HG03108 (cell line): Measurements from ENCODE around the gene KCNMA1.

Source experiments
- ATAC-seq: cut with Tn5 transposase; IDR thresholded peaks from one replicate; pipeline ENCODE4 v1.9.1; 2021; ENCODE audit warnings: moderate library complexity; ENCODE audit not compliant: unreplicated experiment

KCNMA1 gene

GRCh38 chr10:77146712-77147336, 490.8 kb downstream of the KCNMA1 start:
- ATAC-seq = no peak

GRCh38 chr10:77144656-77145055, 493.0 kb downstream of the KCNMA1 start:
- no peak for ATAC-seq

GRCh38 chr10:77139252-77140160, 498.1 kb downstream of the KCNMA1 start:
- no peak for ATAC-seq

- no peak for ATAC-seq
Observed at GRCh38 chr10:77138541-77138940, 499.1 kb downstream of the KCNMA1 start.

- no peak for ATAC-seq
Observed at GRCh38 chr10:77135555-77135954, 502.1 kb downstream of the KCNMA1 start.

DNA sequence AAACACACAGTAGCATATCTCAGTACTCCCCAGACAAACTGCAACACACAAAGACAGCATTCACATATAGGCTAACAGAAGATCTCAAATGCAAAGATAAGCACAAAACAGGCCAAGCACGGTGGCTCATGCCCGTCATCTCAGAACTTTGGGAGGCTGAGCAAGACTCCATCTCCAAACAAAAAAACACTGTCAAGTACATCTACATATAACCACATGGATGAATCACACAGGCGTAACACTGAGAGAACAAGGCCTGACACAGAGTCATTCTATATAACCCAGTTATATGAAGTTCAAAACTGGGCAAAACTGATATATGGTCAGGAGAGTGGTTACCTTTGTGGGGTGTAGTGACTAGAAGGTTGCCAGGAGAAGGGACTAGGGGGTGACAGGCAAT, 506.4 kb downstream of the KCNMA1 start:
- no peak for ATAC-seq

- ATAC-seq = no peak
Observed at GRCh38 chr10:77127243-77127642, 510.4 kb downstream of the KCNMA1 start.

- ATAC-seq = no peak
Observed at GRCh38 chr10:77125231-77125630, 512.4 kb downstream of the KCNMA1 start.

DNA sequence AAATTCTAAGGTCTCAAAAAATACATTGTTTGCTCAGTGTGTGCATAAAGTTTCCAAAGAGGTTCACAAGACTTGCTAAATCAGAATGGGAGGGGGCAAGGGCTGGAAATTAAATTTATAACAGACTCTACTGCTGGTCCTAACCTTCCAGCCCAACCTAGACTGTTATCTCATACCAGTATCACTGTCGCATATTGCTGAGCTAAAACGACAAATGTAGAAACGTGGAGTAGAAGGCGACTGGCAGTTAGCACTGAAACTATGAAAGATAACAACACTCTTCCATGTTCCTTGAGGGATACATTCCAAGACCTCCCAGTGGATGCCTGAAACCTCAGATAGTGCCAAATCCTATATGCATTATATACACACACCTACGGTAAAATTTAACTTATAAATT, 514.3 kb downstream of the KCNMA1 start:
- no peak for ATAC-seq

GRCh38 chr10:77121829-77122228, 515.8 kb downstream of the KCNMA1 start:
- ATAC-seq = no peak

DNA sequence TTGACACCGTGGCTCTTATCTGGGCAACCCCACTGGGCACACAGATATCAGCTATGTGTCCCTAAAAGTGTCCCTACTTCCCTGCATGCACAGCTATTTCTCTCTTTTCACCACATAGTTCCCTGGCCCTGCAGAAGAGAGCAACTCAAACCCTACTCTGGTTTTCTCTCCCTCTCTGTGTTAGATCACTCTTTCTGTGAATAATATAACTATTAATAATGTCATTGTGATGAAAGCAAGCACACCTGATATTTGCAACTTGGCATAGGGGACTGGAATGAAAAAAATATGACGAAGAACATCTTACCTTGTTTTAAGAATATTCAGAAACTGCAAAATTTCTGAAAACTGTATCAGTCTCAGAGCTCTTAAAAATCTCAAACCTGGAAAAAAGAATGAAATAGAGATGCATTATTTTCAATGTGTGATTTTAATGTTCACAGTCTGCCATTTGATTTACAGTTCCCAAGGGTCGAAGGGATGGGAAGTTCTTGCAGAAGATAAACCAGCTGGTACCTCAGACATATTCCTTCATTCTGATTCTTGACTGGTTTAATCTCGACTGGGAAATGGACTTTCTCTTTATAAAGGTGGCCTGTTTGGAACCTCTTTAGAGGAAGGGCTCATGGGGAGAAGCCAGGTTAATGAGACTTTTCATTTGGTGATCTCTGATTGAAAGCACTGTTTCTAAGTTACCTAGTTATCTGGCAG, 516.8 kb downstream of the KCNMA1 start:
- no peak for ATAC-seq

GRCh38 chr10:77120012-77120411, 517.6 kb downstream of the KCNMA1 start:
- ATAC-seq = no peak

DNA sequence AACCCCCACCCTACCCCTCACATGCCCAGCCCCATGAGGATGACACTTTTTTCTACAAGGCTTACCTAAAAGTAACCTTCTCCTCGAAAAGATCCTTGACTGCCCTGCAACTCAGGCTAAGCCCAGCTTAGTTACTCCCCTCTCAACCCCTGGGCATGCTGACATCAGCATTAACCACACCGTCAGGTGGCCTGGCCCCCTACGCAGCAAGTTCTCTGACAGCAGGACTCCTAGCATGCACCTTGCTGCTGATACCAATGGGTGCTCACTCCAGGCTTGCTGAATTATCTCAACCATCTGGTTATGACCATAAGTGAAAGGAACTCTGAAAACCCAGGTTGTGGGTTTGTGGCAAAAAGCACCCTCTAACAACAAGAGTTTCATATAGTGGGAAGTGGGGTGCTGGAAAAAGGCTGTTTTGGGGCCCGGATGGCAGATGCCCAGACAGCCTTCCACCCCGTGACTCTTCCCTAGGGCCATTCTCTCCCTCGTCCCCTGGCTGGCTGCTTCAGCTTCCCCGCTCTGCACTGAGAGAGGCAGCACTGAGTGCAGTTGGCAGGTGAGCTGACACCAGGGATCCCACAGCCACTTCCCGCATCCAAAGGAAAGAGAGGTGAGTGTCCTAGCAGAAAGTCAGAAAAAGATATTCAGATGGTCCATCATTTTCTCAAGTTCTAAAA, 518.9 kb downstream of the KCNMA1 start:
- no peak for ATAC-seq

DNA sequence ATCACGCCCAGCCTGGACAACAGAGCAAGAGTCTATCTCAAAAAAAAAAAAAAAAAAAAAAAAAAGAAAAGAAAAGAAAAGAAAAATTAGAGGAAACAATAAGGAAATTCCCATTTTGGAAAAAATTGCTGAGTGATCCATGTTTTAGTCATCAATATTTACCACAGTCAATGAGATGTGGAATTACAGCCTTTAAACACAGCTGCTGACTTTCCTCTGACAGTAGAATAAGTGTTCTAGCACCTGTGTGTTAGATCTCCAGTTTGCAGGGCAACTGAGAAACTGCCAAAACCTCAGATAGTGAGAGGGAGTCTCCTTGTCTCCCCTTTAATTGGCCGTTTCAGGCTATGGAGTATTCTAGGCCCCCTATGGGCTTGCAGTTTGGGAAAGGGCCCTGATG, 520.1 kb downstream of the KCNMA1 start:
- no peak for ATAC-seq

DNA sequence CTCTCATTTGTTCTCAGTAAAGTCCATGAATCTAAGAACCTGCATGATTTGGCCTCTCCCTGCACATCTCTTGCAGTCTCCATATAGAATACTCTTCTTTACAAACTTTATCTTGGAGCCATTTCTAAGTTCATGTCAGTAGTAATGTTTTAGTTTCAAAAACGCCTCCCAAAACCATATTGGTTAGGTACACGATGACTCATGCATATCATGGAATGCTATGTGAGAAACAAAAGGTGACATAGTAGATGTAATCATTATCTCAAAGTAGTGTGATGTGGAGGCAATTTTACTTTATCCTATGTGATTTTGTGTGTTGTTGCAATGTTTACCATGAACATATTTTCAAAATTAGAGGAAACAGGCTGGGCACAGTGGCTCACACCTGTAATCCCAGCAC, 520.7 kb downstream of the KCNMA1 start:
- no peak for ATAC-seq

- no peak for ATAC-seq
Observed at GRCh38 chr10:77114181-77114821, 523.3 kb downstream of the KCNMA1 start.

DNA sequence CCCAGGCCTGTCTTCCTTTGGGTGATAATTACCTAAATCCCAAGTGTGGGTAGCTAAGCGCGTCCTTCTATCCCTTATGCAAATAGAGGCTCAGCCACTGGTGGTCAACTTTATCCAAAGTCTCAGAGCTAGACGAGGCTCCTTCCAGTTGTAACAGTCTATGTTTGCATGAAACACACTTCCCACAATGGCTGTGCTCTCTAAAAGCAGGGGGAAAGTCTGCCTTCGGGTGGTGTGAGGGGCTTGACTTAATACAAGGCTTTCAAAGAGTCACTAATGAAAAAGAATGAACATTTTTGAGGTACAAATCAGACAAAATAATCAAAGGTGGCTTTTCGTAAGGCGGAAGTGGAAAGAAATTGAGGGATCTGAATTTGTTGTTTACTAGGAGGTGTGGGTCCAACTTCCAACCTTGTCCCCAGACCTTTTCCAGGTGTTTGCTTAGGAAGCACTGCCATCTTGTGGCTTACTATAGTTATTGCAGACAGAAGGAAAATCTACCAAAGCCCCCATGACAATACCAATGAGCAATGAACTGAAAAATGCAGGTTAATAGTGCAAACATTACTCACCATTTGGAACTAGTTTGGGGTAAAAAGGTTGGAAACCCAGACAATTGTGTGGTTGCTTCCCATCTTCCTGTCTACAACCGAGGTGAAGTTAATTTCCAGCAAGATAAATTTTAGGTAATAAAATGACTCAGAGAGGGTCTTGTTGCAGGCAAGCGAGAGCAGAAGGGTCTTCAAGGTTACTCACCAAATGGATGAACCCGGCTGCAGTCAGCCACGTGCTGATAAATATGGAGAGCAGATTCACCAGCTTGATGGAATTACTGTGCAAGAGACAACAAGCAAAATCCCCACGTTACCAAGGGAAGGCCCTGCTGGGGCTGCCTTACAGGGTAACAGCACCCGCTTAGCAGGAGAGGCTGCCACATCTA, 525.7 kb downstream of the KCNMA1 start:
- ATAC-seq = no peak

DNA sequence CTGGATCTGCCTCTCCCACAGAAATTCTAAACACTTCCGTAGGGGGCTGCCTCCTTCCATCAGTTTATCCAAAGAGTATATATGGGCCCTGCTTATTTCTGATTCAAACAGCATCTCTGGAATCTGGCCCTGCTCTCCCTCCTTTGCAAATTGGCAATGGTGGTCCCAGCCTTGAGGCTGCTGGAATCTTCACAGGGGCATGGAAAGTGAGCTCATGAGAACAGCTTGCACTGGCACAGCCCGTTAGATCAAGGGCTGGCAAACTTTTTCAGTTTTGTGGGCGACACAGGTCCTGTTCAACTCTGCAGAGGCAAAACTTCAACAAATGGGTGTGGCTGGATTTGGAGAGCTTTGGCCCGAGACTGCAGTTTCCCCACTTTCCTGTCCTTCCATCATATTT, 526.9 kb downstream of the KCNMA1 start:
- no peak for ATAC-seq

- no peak for ATAC-seq
Observed at GRCh38 chr10:77109351-77109994, 528.1 kb downstream of the KCNMA1 start.
